Measurements from ENCODE around the gene BTK.
"Not testable (repeated sequence)": the region's sequence is repeated elsewhere in the genome, so short reads cannot be mapped to it uniquely, and the experiment has no call there.

BTK gene

DNA sequence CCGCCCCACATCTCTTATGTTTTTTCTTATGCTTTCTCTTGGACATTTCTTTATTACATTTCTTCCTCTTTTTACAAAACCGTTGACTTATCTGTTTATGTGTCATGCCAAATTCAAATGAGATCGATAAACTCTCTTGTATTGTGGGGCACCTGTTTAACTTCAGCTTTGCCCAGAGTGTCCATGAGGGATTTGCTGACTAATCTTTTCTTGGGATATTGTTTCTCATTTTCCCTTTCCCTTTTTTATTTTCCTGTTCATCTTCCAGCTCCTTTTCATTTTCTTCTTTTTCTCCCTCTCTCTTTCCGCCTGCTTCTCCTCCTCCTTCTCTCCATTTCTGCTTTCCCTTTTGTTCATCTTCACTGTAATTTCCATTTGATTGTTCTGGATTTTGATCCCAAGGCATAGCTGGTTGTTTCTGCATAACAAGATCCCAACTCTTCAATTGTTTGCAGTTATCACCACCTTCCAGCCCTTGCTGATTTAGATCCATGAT lies 48.2 kb downstream of the BTK start:
- no peak for DNase-seq (ENCODE audit: low spot score)

DNA sequence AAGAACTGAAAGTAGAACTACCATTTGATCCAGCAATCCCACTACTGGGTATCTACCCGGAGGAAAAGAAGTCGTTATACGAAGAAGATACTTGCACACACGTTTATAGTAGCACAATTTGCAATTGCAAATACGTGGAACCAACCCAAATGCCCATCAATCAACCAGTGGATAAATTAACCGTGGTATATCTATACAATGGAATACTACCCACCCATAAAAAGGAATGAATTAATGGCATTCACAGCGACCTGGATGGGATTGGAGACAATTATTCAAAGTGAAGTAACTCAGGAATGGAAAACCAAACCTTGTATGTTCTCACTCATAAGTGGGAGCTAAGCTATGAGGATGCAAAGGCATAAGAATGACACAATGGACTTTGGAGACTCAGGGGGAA lies 51.7 kb downstream of the BTK start:
- DNase-seq (ENCODE audit: low spot score) = not testable (repeated sequence)

DNA sequence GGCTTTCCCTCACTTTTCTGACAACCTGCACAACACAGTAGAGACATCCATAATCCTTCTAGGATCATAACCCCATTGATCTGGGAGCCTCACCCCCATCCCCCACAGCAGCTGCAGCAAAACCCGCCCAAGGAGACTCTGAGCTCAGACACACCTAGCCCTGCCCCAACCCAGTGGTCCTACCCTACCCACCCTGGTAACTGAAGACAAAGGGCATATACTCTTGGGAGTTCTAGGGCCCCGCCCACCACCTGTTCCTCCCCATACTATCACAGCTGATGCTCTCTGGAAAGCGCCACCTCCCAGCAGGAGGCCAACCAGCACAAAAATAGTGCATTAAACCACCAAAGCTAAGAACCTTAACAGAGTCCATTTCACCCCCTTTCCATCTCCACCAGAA lies 59.4 kb downstream of the BTK start:
- not testable (repeated sequence) for DNase-seq (ENCODE audit: low spot score)

DNA sequence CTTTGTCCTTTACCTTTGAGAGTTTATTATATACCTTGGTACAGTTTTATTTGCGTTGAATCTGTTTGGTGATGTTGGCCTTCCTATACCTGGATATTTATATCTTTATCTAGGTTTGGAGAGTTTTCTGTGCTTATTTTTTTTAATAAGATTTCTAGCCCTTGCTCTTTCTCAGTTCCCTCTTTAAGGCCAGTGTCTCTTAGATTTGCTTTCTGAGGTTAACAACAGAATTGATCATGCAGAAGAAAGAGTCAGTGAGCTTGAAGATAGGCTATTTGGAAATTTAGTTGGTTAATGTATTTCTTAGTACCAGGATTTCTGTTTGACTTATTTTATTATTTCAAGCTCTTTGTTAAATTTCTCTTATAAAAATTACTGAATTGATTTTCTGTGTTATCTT lies 82.2 kb downstream of the BTK start:
- DNase-seq (ENCODE audit: low spot score) = no peak

Data from AG08396 (cell line).